ENCODE results near the gene VEGFC. TPM values are rescaled to one million over a fixed set of nuclear protein-coding genes. Genes with fewer than 3 reads are reported as not detected.

VEGFC gene
- total and polyA plus RNA-seq, 2 experiments from 2014 or later: 2.9 to 4.2 TPM

- Histone ChIP-seq H3K79me2 (no peaks in the 10 kb centered on the region), H3K9me2 (replicated peaks; ENCODE audit: insufficient read depth) (no peaks in the 10 kb centered on the region), H3K4me3 (no peak overlapping the region), H3K36me3 (replicated peaks; ENCODE audit: insufficient read depth, low read depth) (no peaks in the 10 kb centered on the region), H3K4me1 (ENCODE audit: insufficient read depth) (no peaks in the 10 kb centered on the region), H4K20me1 (ENCODE audit: insufficient read depth, poor library complexity, severe bottlenecking) (no peaks in the 10 kb centered on the region), H3K4me2 (no peak overlapping the region), H2AFZ (no peak overlapping the region), H3K27me3 (no peaks in the 10 kb centered on the region), H3K9me3 (ENCODE audit: low read depth) (no peaks in the 10 kb centered on the region), H3K27ac (no peak overlapping the region)
- TF ChIP-seq EZH2phosphoT487 (IDR thresholded peaks at IDR 0.05; ENCODE audit: low read depth, severe bottlenecking, unreplicated experiment): no peak
- no peak for TF ChIP-seq CTCF (IDR thresholded peaks at IDR 0.05; ENCODE audit: poor library complexity)
- TF ChIP-seq EZH2 (IDR thresholded peaks at IDR 0.05; ENCODE audit: borderline replicate concordance): no peak
- 89% methylated on average over 6 of the region's 6 CpGs for WGBS (ENCODE audit: low lambda C conversion rate, missing lambda C conversion rate)
- DNase-seq (ENCODE audit: low spot score): no peak
Observed at GRCh38 chr4:176814770-176815169, 22.0 kb upstream of the VEGFC start.

GRCh38 chr4:176810481-176811249, 17.9 kb upstream of the VEGFC start:
- Histone ChIP-seq H3K4me1 (ENCODE audit: insufficient read depth) (no peaks in the 10 kb centered on the region), H3K27ac (no peak overlapping the region), H3K4me2 (no peak overlapping the region), H3K4me3 (no peak overlapping the region), H4K20me1 (ENCODE audit: insufficient read depth, poor library complexity, severe bottlenecking) (no peaks in the 10 kb centered on the region), H3K9me2 (replicated peaks; ENCODE audit: insufficient read depth) (no peaks in the 10 kb centered on the region), H3K27me3 (no peaks in the 10 kb centered on the region), H2AFZ (no peak overlapping the region), H3K9me3 (ENCODE audit: low read depth) (no peaks in the 10 kb centered on the region), H3K36me3 (replicated peaks; ENCODE audit: insufficient read depth, low read depth) (no peaks in the 10 kb centered on the region), H3K79me2 (no peaks in the 10 kb centered on the region)
- 58% methylated on average over 3 of the region's 3 CpGs for WGBS (ENCODE audit: low lambda C conversion rate, missing lambda C conversion rate)
- no peak for TF ChIP-seq EZH2 (IDR thresholded peaks at IDR 0.05; ENCODE audit: borderline replicate concordance)
- no peak for TF ChIP-seq EZH2phosphoT487 (IDR thresholded peaks at IDR 0.05; ENCODE audit: low read depth, severe bottlenecking, unreplicated experiment)
- TF ChIP-seq CTCF (IDR thresholded peaks at IDR 0.05; ENCODE audit: poor library complexity): no peak
- no peak for DNase-seq (ENCODE audit: low spot score)

- no peak overlapping the region for H3K27ac ChIP-seq
- no peak overlapping the region for H3K4me2 ChIP-seq
- no peaks in the 10 kb centered on the region for H3K9me2 ChIP-seq (replicated peaks; ENCODE audit: insufficient read depth)
- H3K9me3 ChIP-seq (ENCODE audit: low read depth): no peaks in the 10 kb centered on the region
- TF ChIP-seq CTCF (IDR thresholded peaks at IDR 0.05; ENCODE audit: poor library complexity): no peak
- TF ChIP-seq EZH2phosphoT487 (IDR thresholded peaks at IDR 0.05; ENCODE audit: low read depth, severe bottlenecking, unreplicated experiment): no peak
- TF ChIP-seq EZH2 (IDR thresholded peaks at IDR 0.05; ENCODE audit: borderline replicate concordance): no peak
- H4K20me1 ChIP-seq (ENCODE audit: insufficient read depth, poor library complexity, severe bottlenecking): no peaks in the 10 kb centered on the region
- H3K79me2 ChIP-seq: no peaks in the 10 kb centered on the region
- H3K36me3 ChIP-seq (replicated peaks; ENCODE audit: insufficient read depth, low read depth): no peaks in the 10 kb centered on the region
- 88% methylated on average over 5 of the region's 5 CpGs for WGBS (ENCODE audit: low lambda C conversion rate, missing lambda C conversion rate)
- no peaks in the 10 kb centered on the region for H3K27me3 ChIP-seq
- no peak for DNase-seq (ENCODE audit: low spot score)
- no peak overlapping the region for H3K4me3 ChIP-seq
- H2AFZ ChIP-seq: no peak overlapping the region
- H3K4me1 ChIP-seq (ENCODE audit: insufficient read depth): no peaks in the 10 kb centered on the region
Observed at GRCh38 chr4:176806778-176807375, 14.2 kb upstream of the VEGFC start.

Measured in hepatocyte (in vitro differentiated cells).